Central memory CD8-positive, alpha-beta T cell (primary cell): ENCODE measurements around the gene HEYL.

ENCODE experiments used
- ATAC-seq: fragments of 150-1000 bp; cut with Tn5 transposase; replicated peaks from 2 replicates; pipeline ENCODE4 v1.10.0; 2022; ENCODE audit warnings: mild to moderate bottlenecking, moderate FRiP score, moderate number of reproducible peaks; ENCODE audit not compliant: poor library complexity, severe bottlenecking; ENCODE audit errors: extremely low read depth
- DNase-seq, 2 donors: peaks; one replicate each; pipeline ENCODE4 v3.0.0; 2021; ENCODE audit warnings: low spot score in 2 of 2
- H3K27ac Mint-ChIP-seq: one replicate; pipeline ENCODE4 v1.8.0; 2022; ENCODE audit warnings: low read depth, mild to moderate bottlenecking, moderate library complexity, mixed read lengths
- H3K27me3 Mint-ChIP-seq: one replicate; pipeline ENCODE4 v1.8.0; 2022; ENCODE audit warnings: mixed read lengths
- H3K36me3 Mint-ChIP-seq: one replicate; pipeline ENCODE4 v1.8.0; 2022; ENCODE audit warnings: mild to moderate bottlenecking, moderate library complexity, mixed read lengths; ENCODE audit not compliant: insufficient read depth
- H3K4me1 Mint-ChIP-seq: one replicate; pipeline ENCODE4 v1.8.0; 2022; ENCODE audit warnings: mixed read lengths
- H3K4me3 Mint-ChIP-seq: one replicate; pipeline ENCODE4 v1.8.0; 2022; ENCODE audit warnings: mild to moderate bottlenecking, moderate library complexity, mixed read lengths
- H3K9me3 Mint-ChIP-seq: one replicate; pipeline ENCODE4 v1.8.0; 2022; ENCODE audit warnings: mixed read lengths

Gene HEYL

DNA sequence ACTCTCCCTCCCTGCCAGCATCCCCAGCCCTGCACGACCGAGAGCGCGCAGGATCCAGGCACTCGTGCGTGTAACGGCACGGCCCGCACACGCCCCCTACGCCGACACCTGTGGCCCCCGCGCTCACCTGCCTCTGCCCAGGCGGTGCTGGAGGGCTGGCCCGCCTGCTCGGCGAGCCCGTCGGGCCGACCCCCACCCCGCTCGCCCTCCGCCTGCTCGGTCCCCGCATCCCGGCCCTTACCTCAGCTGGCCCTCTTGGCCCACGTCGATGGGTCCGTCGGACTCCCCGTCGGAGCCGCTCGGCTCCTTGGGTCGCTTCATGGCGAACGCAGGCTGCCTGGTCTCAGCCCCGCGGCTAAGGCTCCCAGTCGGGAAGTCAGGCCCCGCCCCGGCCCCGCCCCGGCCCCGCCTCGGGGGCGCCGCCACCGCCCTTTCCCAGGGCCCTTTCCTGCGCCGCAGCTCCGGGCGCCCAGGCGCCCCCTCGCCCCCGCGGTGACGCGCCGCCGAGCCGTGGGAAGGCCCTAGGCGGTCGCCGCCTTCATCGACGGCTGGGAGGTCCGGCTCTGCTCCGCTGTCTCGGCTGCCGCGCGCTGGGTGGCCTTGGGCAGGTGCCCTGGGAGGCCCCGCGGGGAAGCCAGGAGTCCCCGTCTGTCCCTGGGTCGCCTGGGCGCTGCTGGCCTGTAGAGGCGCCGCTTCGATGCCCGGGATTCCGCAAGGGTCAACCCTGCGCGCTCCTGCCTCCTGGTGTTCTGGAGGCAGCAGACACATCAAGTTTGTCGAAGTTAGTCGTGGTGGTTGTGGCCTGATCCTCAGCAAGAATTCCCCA, at the start of gene HEYL:
Gene HEYL (minus strand): TSS at position 339 of the 826 bp plus-strand sequence. CDS start 18 bp downstream, at position 321.
- ATAC-seq (peak; percentile 10), DNase-seq (peak in 1 of 2 donors; percentile 15)
- no peak within 1 kb of the TSS for H3K27ac Mint-ChIP-seq
- H3K36me3 Mint-ChIP-seq = no peaks in the 10 kb centered on the region
- peaks cover 36% of the 10 kb centered on the region for H3K27me3 Mint-ChIP-seq
- H3K9me3 Mint-ChIP-seq = no peaks in the 10 kb centered on the region
- H3K4me1 Mint-ChIP-seq = no peaks in the 10 kb centered on the region
- H3K4me3 Mint-ChIP-seq = peak within 1 kb of the TSS; percentile 46

DNA sequence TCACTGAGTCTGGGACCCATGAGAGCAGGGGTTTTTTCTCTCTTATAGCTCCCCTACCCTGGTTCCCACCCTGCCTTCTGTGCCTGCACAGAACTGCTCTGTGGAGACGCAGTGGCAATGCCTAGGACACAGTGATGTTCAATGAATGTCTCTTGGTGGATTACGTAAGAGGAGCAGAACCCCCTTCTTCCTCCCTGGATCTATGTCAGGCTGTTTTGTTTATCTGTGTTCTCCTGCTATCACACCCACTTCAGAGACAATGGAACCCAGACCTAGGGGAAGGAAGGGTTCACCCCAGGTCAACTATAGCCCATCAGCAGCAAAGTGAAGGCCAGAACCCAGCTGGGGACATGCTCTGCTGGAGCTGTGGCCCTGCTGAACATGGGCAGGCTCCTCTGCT, 49.8 kb upstream of the HEYL start:
- peaks cover 65% of the 10 kb centered on the region for H3K27me3 Mint-ChIP-seq

DNA sequence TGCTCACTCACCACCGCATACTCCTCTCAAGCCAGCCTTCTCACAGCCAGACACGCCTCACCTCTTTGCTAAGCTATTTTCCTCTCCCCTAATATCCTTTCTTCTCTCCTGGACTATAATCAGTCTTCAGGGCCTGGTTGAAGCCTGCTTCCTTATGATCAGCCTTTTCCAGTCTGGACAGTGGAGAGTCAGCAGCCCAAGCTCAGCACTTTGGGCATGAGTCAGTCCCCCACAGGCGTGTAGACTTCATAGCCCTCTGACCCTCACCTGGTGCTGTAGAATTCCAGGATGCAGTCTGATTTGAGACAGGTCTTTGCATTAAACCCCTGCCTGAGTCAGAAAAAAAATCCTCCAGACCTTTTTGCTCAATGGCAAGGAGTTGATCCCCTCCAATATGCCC, 49.3 kb upstream of the HEYL start:
- Mint-ChIP-seq H3K27ac (no peak overlapping the region), H3K4me3 (no peak overlapping the region), H3K4me1 (peaks cover 19% of the 10 kb centered on the region), H3K9me3 (no peaks in the 10 kb centered on the region), H3K27me3 (peaks cover 65% of the 10 kb centered on the region), H3K36me3 (peaks cover 4% of the 10 kb centered on the region)
- DNase-seq = no peak
- no peak for ATAC-seq

More for the DNA sequence above, 49.8 kb upstream of the HEYL start:
- Mint-ChIP-seq H3K9me3 (no peaks in the 10 kb centered on the region), H3K27ac (no peak overlapping the region), H3K36me3 (peaks cover 4% of the 10 kb centered on the region), H3K4me3 (no peak overlapping the region), H3K4me1 (peaks cover 19% of the 10 kb centered on the region)
- ATAC-seq (no peak), DNase-seq (no peak)

DNA sequence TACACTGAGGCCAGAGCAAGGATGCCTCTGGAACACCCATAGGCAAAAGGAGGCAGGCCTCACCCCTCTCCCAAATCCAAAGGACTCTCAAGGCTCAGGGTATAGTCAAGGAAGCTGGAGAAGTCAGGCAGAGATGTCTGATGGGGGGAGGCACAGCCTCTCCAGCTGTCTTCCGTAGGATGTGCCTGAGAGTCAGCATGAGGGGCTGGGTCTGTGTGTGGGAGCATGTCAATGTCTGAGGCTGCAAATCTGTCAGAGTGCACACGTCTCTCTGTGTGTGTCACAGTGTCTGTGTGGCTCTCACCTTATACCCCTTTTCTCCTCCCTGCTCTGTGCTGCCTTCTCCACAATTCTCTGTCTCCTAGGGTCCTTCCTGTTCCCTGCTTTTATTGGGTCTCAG, 47.8 kb upstream of the HEYL start:
- H3K36me3 Mint-ChIP-seq = peaks cover 7% of the 10 kb centered on the region
- H3K27me3 Mint-ChIP-seq = peaks cover 65% of the 10 kb centered on the region
- no peaks in the 10 kb centered on the region for H3K9me3 Mint-ChIP-seq
- H3K27ac Mint-ChIP-seq = no peak overlapping the region
- DNase-seq (no peak), ATAC-seq (no peak)
- H3K4me3 Mint-ChIP-seq = no peak overlapping the region
- peaks cover 19% of the 10 kb centered on the region for H3K4me1 Mint-ChIP-seq

DNA sequence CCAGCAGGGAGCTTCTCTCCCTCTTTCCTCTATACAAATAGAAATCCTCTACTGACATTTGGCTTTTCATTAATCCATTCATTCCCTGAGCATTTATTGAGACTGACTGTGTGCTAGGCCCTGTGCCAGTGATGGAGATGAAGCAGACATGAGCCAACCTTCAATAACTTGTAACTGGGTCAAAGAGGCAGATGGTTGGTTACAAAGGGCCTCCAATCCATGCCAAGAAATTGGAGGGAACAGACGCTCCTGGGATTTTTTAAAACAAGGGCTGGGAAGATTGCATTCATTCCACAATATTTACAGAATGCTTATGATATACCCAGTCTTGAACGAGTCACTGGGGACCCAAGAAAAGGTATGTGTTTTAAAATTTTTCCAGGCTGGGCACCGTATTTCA, 45.6 kb upstream of the HEYL start:
- peaks cover 8% of the 10 kb centered on the region for H3K4me1 Mint-ChIP-seq
- ATAC-seq = no peak
- peak overlapping the region; percentile 59 for H3K4me3 Mint-ChIP-seq
- H3K27me3 Mint-ChIP-seq = peaks cover 56% of the 10 kb centered on the region
- H3K9me3 Mint-ChIP-seq = no peaks in the 10 kb centered on the region
- H3K27ac Mint-ChIP-seq = no peak overlapping the region
- no peak for DNase-seq
- H3K36me3 Mint-ChIP-seq = peaks cover 6% of the 10 kb centered on the region

DNA sequence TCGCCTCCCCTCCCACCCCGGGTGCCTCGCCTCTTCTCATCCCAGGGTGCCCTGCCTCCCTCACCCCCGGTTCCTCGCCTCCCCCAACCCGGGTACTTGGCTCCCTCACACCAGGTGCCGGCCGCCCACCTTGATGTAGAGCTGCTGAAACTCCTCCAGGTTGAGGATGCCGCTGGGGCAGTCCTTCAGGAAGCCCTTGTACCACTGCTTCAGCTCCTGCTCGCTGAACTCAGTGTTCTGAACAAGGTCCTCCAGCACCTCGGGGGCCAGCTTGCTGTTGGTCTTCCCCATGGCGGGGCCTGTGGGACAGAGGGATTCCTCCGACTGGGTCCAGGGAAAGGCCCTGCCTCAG, 44.8 kb upstream of the HEYL start:
- Mint-ChIP-seq H3K9me3 (no peaks in the 10 kb centered on the region), H3K4me3 (peak overlapping the region; percentile 59), H3K4me1 (peaks cover 6% of the 10 kb centered on the region), H3K27me3 (peaks cover 48% of the 10 kb centered on the region), H3K36me3 (peaks cover 6% of the 10 kb centered on the region), H3K27ac (no peak overlapping the region)
- DNase-seq (no peak), ATAC-seq (no peak)

DNA sequence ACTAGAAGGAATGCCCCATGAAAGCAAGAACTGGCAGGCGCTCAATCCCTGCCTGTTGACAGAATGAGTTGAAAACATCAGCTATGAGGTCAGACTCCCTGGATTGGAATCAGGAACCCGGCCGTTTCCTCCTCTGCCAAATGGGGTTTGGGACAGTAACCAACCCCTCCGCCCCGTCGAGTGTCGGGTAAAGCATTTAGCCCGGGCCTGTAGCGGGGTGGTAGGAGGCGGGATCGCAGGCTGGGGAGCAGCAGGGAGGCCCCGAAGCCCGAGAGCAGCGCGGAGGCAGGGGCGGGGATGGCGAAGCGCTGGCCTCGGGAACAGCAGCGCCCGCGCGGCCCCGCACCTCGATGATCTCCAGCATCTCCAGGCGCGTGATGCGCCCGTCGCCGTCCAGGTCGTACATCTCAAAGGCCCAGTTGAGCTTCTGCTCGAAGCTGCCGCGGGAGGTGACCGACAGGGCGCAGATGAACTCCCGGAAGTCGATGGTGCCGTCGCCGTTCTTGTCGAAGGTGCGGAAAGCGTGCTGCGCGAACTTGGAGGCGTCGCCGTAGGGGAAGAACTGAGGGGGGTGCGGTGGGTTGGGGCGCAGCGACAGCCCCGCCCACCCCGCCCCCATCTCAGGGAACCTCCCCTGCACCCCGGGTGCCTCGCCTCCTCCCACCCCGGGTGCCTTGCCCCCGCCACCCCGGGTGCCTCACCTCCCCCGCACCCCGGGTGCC, 44.3 kb upstream of the HEYL start:
- no peaks in the 10 kb centered on the region for H3K9me3 Mint-ChIP-seq
- no peak for DNase-seq
- no peak for ATAC-seq
- H3K27ac Mint-ChIP-seq = no peak overlapping the region
- H3K36me3 Mint-ChIP-seq = peaks cover 6% of the 10 kb centered on the region
- peaks cover 6% of the 10 kb centered on the region for H3K4me1 Mint-ChIP-seq
- peaks cover 42% of the 10 kb centered on the region for H3K27me3 Mint-ChIP-seq
- H3K4me3 Mint-ChIP-seq = peak overlapping the region; percentile 59

DNA sequence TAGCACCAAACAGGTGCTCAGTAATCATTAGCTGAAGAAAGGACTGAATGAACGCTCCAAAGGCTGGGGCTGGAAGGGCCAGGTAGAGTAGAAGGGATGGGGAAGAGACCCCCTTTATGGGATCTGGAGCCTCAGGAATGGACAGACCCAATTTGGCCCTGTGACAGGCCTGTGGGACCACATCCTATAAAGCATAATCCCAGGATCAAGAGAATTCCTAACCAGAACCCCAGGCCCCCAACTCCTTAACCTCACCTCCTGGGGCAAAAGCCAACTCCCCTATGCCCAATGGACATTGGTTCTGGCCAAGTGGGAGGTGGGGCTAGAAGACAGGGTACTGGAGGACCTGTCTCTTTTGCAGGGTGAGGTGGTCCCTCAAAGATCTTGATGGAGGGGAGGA, 42.6 kb upstream of the HEYL start:
- H3K27ac Mint-ChIP-seq = no peak overlapping the region
- peaks cover 7% of the 10 kb centered on the region for H3K36me3 Mint-ChIP-seq
- no peaks in the 10 kb centered on the region for H3K9me3 Mint-ChIP-seq
- peaks cover 25% of the 10 kb centered on the region for H3K27me3 Mint-ChIP-seq
- H3K4me3 Mint-ChIP-seq = no peak overlapping the region
- ATAC-seq = no peak
- H3K4me1 Mint-ChIP-seq = peaks cover 6% of the 10 kb centered on the region
- no peak for DNase-seq

DNA sequence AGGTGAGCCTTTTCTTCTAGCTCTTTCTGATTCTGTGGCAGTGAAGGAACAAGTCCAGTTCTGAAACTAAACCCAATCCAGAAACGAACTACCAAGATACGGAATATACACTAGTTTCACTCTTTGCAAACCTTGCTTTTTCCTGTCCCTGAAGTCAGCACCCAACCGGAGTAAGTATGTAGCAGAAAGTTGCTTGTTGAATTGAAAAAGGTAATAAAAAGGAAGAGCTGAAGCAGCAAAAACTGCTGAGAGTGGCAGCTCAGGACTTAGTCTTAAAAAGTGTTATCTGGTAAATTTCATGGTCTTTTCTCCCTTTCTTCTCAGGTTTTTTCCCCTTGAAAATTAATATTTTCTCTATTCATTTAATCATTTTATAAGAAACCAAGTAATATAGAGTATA, 41.9 kb upstream of the HEYL start:
- Mint-ChIP-seq H3K27me3 (peaks cover 18% of the 10 kb centered on the region), H3K4me1 (peaks cover 6% of the 10 kb centered on the region), H3K27ac (no peak overlapping the region), H3K4me3 (no peak overlapping the region), H3K9me3 (no peaks in the 10 kb centered on the region), H3K36me3 (peaks cover 7% of the 10 kb centered on the region)
- ATAC-seq (no peak), DNase-seq (no peak)

DNA sequence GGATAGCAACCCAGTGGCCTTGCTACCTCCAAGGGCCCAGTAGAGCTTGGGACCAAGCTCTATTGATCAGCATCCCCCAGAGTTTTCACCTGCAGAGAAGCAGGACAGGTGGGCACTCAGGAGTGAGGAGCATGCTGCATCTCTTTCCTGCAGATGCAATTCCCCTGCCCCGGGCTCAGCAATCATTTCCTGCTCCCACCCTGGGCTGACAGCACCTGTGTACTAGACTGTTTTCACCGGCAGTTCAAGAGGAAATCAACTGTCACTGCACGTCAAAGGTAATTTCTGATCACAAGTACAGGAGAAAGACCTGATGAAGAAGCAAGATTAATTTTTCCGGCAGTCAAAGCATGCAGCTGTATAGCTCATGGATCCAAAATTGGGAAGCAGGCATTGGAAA, 41.3 kb upstream of the HEYL start:
- Mint-ChIP-seq H3K4me1 (peaks cover 6% of the 10 kb centered on the region), H3K4me3 (no peak overlapping the region), H3K9me3 (no peaks in the 10 kb centered on the region), H3K36me3 (peaks cover 7% of the 10 kb centered on the region), H3K27me3 (peaks cover 13% of the 10 kb centered on the region), H3K27ac (no peak overlapping the region)
- no peak for DNase-seq
- ATAC-seq = no peak

DNA sequence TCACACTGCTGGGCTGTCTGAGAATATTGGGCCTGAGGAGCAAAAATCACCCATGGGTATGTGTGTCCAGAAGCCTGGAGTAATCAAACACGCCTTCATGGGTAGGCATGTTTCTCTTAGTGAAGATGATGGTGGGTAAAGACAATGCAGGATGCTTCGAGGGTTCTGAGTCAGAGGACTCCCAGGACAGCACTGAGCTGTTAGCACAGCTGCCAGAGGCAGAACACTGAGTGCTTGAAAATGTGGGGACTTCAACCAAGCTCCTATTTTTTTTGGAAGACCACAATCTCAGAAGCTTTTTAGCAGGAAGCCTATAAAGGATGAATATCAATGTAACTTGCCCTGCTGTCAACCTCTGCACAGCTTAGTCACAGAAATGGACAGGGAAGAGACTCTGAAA, 40.4 kb upstream of the HEYL start:
- Mint-ChIP-seq H3K4me3 (no peak overlapping the region), H3K4me1 (peaks cover 4% of the 10 kb centered on the region), H3K27ac (no peak overlapping the region), H3K36me3 (peaks cover 5% of the 10 kb centered on the region), H3K27me3 (peaks cover 6% of the 10 kb centered on the region), H3K9me3 (no peaks in the 10 kb centered on the region)
- ATAC-seq (no peak), DNase-seq (no peak)

DNA sequence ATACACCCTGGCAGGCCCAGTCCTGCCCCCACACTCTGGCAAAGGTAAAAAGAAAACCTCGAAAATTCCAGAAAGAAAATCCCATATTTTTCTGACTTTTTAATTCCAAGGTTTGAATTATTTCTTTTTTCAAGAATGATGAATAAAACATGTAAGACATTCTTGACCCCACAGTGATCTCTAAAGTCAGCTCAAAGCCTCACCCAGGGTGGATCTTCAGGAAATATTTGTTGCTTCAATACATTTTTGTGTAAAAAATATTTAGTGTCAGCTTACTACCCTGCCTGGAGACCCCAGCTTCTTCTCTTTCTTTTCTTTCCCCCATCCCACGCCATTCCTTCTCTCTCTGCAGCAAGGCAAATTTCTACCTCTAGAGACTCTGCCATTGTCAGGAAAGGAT, 39.4 kb upstream of the HEYL start:
- Mint-ChIP-seq H3K36me3 (peaks cover 5% of the 10 kb centered on the region), H3K27ac (no peak overlapping the region), H3K4me1 (no peaks in the 10 kb centered on the region), H3K27me3 (peaks cover 5% of the 10 kb centered on the region), H3K4me3 (no peak overlapping the region), H3K9me3 (no peaks in the 10 kb centered on the region)
- DNase-seq (no peak), ATAC-seq (no peak)

DNA sequence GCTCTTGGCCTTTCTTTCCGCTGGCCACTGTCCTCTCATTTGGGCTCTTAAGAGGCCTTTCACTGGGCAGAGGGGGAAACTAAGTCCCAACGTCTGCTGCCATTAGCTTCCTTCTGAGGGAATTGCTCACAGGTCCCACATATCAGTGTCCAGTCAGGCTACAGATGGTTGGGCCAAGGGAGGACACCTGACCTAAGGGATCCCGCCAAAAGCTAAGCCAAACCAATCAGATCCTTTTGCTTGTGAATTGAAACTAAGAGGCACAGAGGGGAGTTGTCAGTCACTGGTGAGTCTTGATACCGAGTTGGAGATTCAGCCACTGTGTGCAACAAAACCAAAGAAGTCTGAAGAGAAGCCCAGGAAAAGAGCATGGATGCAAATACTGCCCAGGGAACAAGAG, 38.2 kb upstream of the HEYL start:
- DNase-seq (no peak), ATAC-seq (no peak)
- no peaks in the 10 kb centered on the region for H3K4me1 Mint-ChIP-seq
- H3K27ac Mint-ChIP-seq = no peak overlapping the region
- no peaks in the 10 kb centered on the region for H3K9me3 Mint-ChIP-seq
- H3K27me3 Mint-ChIP-seq = peaks cover 18% of the 10 kb centered on the region
- H3K36me3 Mint-ChIP-seq = peaks cover 3% of the 10 kb centered on the region
- H3K4me3 Mint-ChIP-seq = no peak overlapping the region
